Measurements from ENCODE around the gene PRDM12. TPM values are rescaled to one million over a fixed set of nuclear protein-coding genes. Genes with fewer than 3 reads are reported as not detected.
A peak's percentile ranks its signal among the peaks of the same experiment; 100 is the strongest.

The PRDM12 gene
- total and polyA plus RNA-seq, 2 of the 8 experiments (the other 6 are each of a cell fraction or from before 2014, with no cell fraction given): 0.14 to 0.22 TPM

DNA sequence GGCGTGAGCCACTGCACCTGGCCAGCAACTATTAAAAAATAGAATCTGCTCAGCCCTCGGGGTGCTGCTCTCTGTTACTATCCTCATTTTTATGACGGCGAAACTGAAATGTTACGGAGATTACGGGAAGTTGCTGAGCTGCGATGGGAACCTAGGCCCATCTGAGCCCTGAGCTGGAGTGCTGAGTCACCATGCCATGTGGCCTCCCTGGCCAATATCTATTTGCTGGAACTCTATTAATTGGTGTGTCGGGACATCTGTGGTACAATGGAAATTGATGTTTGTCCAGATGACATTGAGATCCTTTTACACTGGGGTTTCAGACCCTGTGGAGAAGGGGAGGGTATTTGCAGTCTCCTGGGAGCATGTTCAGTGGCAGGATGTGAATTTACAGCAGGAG is 8.1 kb downstream of the PRDM12 start:
- no peak overlapping the region for H2BK12ac ChIP-seq (ENCODE audit: low read depth, low read length)
- H3K27me3 ChIP-seq (replicated peaks in 1 of 4; ENCODE audit: control insufficient read depth in 3 of 4, extremely low read depth in 1 of 4, insufficient read depth in 3 of 4, low read length in 3 of 4): peaks cover 15 to 29% (median 23%) of the 10 kb centered on the region in 4 experiments
- H3K4me2 ChIP-seq (ENCODE audit: insufficient read depth in 1 of 2, low read depth in 2 of 2, low read length in 2 of 2): no peak overlapping the region
- no peak overlapping the region for H4K5ac ChIP-seq (ENCODE audit: insufficient read length, low read depth, low read length)
- H2AK5ac ChIP-seq (ENCODE audit: low read depth, low read length): no peak overlapping the region
- no peaks in the 10 kb centered on the region for H3K36me3 ChIP-seq (ENCODE audit: control insufficient read depth in 2 of 4, insufficient read depth in 4 of 4, low read length in 3 of 4)
- H3K14ac ChIP-seq (ENCODE audit: insufficient read length): no peak overlapping the region
- no peak overlapping the region for H2BK15ac ChIP-seq (ENCODE audit: low read length)
- no peak overlapping the region for H2BK120ac ChIP-seq (replicated peaks; ENCODE audit: low read depth, low read length)
- no peak overlapping the region for H4K91ac ChIP-seq (replicated peaks; ENCODE audit: insufficient read length, low read length)
- no peaks in the 10 kb centered on the region; a peak in 1 of 7 replicates for H3K4me1 ChIP-seq (replicated peaks in 1 of 4; ENCODE audit: control insufficient read depth in 3 of 4, insufficient read depth in 4 of 4, low read length in 3 of 4)
- TF ChIP-seq HDAC2 (IDR thresholded peaks at IDR 0.05; ENCODE audit: borderline replicate concordance in 1 of 2, low read depth in 2 of 2, low read length in 2 of 2) (no peak), RXRA (IDR thresholded peaks at IDR 0.05; ENCODE audit: insufficient read depth, low read depth, low read length) (no peak), MAFK (IDR thresholded peaks at IDR 0.05; ENCODE audit: low read depth, low read length) (0 out of 2 replicates have a peak, but pooled peaks have one; percentile 29), SP1 (IDR thresholded peaks at IDR 0.05; ENCODE audit: low read depth, low read length) (no peak), BRCA1 (IDR thresholded peaks at IDR 0.05; ENCODE audit: low read depth, low read length) (no peak), TAF1 (IDR thresholded peaks at IDR 0.05; ENCODE audit: low read depth, low read length) (no peak)
- H3K23ac ChIP-seq (ENCODE audit: insufficient read length): no peak overlapping the region
- H3K79me2 ChIP-seq (ENCODE audit: control insufficient read depth in 1 of 2, insufficient read depth in 2 of 2, low read length in 2 of 2): no peaks in the 10 kb centered on the region
- H4K8ac ChIP-seq (ENCODE audit: extremely low read depth, insufficient read depth, low read length): no peak overlapping the region
- no peak overlapping the region for H3K27ac ChIP-seq (ENCODE audit: low read depth, low read length)
- H3K4me3 ChIP-seq (ENCODE audit: extremely low read depth in 1 of 4, insufficient read depth in 2 of 4, low read depth in 3 of 4, low read length in 4 of 4): no peak overlapping the region
- no peak overlapping the region for H2AFZ ChIP-seq (ENCODE audit: low read length)
- no peak overlapping the region for H3K18ac ChIP-seq (ENCODE audit: extremely low read depth, low read length)
- H2BK20ac ChIP-seq (ENCODE audit: low read length): no peak overlapping the region
- no peaks in the 10 kb centered on the region for H3K9me3 ChIP-seq (ENCODE audit: insufficient read depth in 2 of 2, low read depth in 1 of 2, low read length in 1 of 2)
- H3K23me2 ChIP-seq (ENCODE audit: low read depth, low read length): no peaks in the 10 kb centered on the region
- no peaks in the 10 kb centered on the region for H3K79me1 ChIP-seq (ENCODE audit: low read depth, low read length)
- H3K56ac ChIP-seq (replicated peaks; ENCODE audit: insufficient read length, low read depth, low read length): no peak overlapping the region
- POLR2A ChIA-PET (ENCODE audit: partially characterized antibody): no interaction called here
- peaks cover 2% of the 10 kb centered on the region in 2 experiments for H4K20me1 ChIP-seq (replicated peaks in 1 of 2; ENCODE audit: control insufficient read depth in 1 of 2, insufficient read depth in 2 of 2, low read length in 2 of 2)
- H2BK5ac ChIP-seq (ENCODE audit: low read depth, low read length): no peak overlapping the region
- CTCF ChIA-PET (ENCODE audit: partially characterized antibody): interaction anchor here (1.2 to 3.1 kb wide), 5 partner anchors 10 to 212 kb away, joined by 3 to 11 read pairs (median 9); no protein-coding TSS in a partner anchor
- H3K4ac ChIP-seq (replicated peaks; ENCODE audit: insufficient read length, low read depth, low read length): no peak overlapping the region
- no peak overlapping the region for H3K9ac ChIP-seq (replicated peaks in 1 of 4; ENCODE audit: extremely low read depth in 1 of 4, low read depth in 3 of 4, low read length in 3 of 4)
- 90% methylated on average over 8 of the region's 8 CpGs; no CpG with 5 or more reads in 1 of the 2 experiments for WGBS, 2 experiments (ENCODE audit: extremely low coverage in 1 of 2, insufficient coverage in 1 of 2, insufficient read length in 1 of 2, insufficient replicate concordance in 2 of 2, low coverage in 1 of 2, low lambda C conversion rate in 2 of 2, missing lambda C conversion rate in 1 of 2)
- FAIRE-seq: no peak
- no peak for DNase-seq (ENCODE audit: low read depth in 1 of 2, low spot score in 2 of 2)
